ENCODE data around the gene DCUN1D5.

DNA sequence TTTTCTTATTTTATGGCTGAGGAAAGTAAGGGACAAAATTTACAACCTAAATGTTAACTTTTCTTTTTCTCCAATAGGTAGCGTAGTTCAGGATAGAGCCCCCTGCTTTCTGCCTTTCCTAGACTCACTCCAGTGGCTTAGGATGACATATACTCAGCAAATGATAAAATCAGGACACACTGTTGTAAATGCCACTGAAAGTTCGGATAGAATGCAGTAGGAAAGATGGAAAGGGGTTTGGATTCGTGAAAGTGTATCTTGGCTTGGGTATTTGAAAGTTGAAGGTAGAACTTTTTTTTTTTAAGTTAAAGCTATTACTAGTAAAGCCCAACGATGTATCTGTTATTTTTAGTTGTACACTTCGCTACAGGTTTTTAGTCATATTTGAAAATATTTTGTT, 19.4 kb upstream of the DCUN1D5 start:
- TF ChIP-seq, protein P1, sequence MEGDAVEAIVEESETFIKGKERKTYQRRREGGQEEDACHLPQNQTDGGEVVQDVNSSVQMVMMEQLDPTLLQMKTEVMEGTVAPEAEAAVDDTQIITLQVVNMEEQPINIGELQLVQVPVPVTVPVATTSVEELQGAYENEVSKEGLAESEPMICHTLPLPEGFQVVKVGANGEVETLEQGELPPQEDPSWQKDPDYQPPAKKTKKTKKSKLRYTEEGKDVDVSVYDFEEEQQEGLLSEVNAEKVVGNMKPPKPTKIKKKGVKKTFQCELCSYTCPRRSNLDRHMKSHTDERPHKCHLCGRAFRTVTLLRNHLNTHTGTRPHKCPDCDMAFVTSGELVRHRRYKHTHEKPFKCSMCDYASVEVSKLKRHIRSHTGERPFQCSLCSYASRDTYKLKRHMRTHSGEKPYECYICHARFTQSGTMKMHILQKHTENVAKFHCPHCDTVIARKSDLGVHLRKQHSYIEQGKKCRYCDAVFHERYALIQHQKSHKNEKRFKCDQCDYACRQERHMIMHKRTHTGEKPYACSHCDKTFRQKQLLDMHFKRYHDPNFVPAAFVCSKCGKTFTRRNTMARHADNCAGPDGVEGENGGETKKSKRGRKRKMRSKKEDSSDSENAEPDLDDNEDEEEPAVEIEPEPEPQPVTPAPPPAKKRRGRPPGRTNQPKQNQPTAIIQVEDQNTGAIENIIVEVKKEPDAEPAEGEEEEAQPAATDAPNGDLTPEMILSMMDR (IDR thresholded peaks at IDR 0.05; ENCODE audit: low read depth, low read length) = no peak
- TF ChIP-seq MYC (IDR thresholded peaks at IDR 0.05; ENCODE audit: low read depth, low read length) = no peak

Data from NB4 (cell line).